DMS79 (cell line): ENCODE data around the gene NPIPA8.
"Not testable (repeated sequence)": the region's sequence is repeated elsewhere in the genome, so short reads cannot be mapped to it uniquely, and the experiment has no call there.

ENCODE experiments used
- DNase-seq: peaks from one replicate; lab custom pipeline; 2025; lab: John Stamatoyannopoulos, UW

NPIPA8 gene

GRCh38 chr16:18276756-18277155 lies 59.8 kb downstream of the NPIPA8 start:
- DNase-seq = not testable (repeated sequence)

GRCh38 chr16:18270171-18270570 lies 66.4 kb downstream of the NPIPA8 start:
- DNase-seq = not testable (repeated sequence)
